HG03095 (cell line): ENCODE results near the gene TSNAX.

ENCODE experiments used
- ATAC-seq: cut with Tn5 transposase; IDR thresholded peaks from one replicate; pipeline ENCODE4 v1.9.1; 2021; ENCODE audit warnings: moderate library complexity; ENCODE audit not compliant: unreplicated experiment

Gene TSNAX

GRCh38 chr1:231597971-231598370 is 69.5 kb downstream of the TSNAX start:
- no peak for ATAC-seq

- ATAC-seq: no peak
Observed at GRCh38 chr1:231600458-231600976, 72.0 kb downstream of the TSNAX start.

- ATAC-seq: no peak
Observed at GRCh38 chr1:231601824-231602672, 73.6 kb downstream of the TSNAX start.

- ATAC-seq: no peak
Observed at GRCh38 chr1:231602673-231602984, 74.2 kb downstream of the TSNAX start.

GRCh38 chr1:231603598-231604275 is 75.3 kb downstream of the TSNAX start:
- peak; percentile 72 for ATAC-seq

- ATAC-seq: no peak
Observed at GRCh38 chr1:231604276-231604621, 75.8 kb downstream of the TSNAX start.

- no peak for ATAC-seq
Observed at GRCh38 chr1:231605149-231606100, 77.0 kb downstream of the TSNAX start.

- ATAC-seq: no peak
Observed at GRCh38 chr1:231606712-231607111, 78.2 kb downstream of the TSNAX start.

- no peak for ATAC-seq
Observed at GRCh38 chr1:231610388-231610787, 81.9 kb downstream of the TSNAX start.

GRCh38 chr1:231611111-231611510 is 82.6 kb downstream of the TSNAX start:
- no peak for ATAC-seq

GRCh38 chr1:231611851-231612250 is 83.4 kb downstream of the TSNAX start:
- no peak for ATAC-seq

- ATAC-seq: peak; percentile 97
Observed at GRCh38 chr1:231612393-231613089, 84.1 kb downstream of the TSNAX start.

- no peak for ATAC-seq
Observed at GRCh38 chr1:231613419-231614349, 85.2 kb downstream of the TSNAX start.
